KG1 (cell line): ENCODE results near the gene STARD3.

Source experiments
- DNase-seq: peaks from one replicate; lab custom pipeline; 2025; lab: John Stamatoyannopoulos, UW

Gene STARD3

GRCh38 chr17:39621523-39622379 is 15.2 kb upstream of the STARD3 start:
- peak; percentile 80 for DNase-seq

- no peak for DNase-seq
These were observed 14.5 kb upstream of the STARD3 start for GRCh38 chr17:39622380-39623006.

- DNase-seq, result peak; percentile 52
These were observed 13.5 kb upstream of the STARD3 start for GRCh38 chr17:39623356-39623950.

- no peak for DNase-seq
These were observed 12.6 kb upstream of the STARD3 start for GRCh38 chr17:39624313-39624712.

- DNase-seq, result no peak
These were observed 11.7 kb upstream of the STARD3 start for GRCh38 chr17:39625198-39625785.

GRCh38 chr17:39626171-39627046 is 10.5 kb upstream of the STARD3 start, which contains the start of gene PPP1R1B:
Gene PPP1R1B (plus strand): TSS chr17:39626952. CDS start chr17:39627393, 441 bp downstream.
- DNase-seq, result no peak

- no peak for DNase-seq
These were observed 9.8 kb upstream of the STARD3 start for GRCh38 chr17:39627047-39627711.

GRCh38 chr17:39627712-39628516 is 9.0 kb upstream of the STARD3 start:
- no peak for DNase-seq

GRCh38 chr17:39628655-39629493 is 8.1 kb upstream of the STARD3 start:
- no peak for DNase-seq

GRCh38 chr17:39629494-39629880 is 7.5 kb upstream of the STARD3 start:
- no peak for DNase-seq

- no peak for DNase-seq
These were observed 7.0 kb upstream of the STARD3 start for GRCh38 chr17:39629898-39630297.

GRCh38 chr17:39631403-39631802 is 5.5 kb upstream of the STARD3 start:
- DNase-seq, result no peak

GRCh38 chr17:39632153-39632941 is 4.6 kb upstream of the STARD3 start:
- no peak for DNase-seq

- no peak for DNase-seq
These were observed 3.3 kb upstream of the STARD3 start for GRCh38 chr17:39633570-39634183.

GRCh38 chr17:39634384-39634871 is 2.5 kb upstream of the STARD3 start:
- no peak for DNase-seq

- DNase-seq, result no peak
These were observed 1.2 kb upstream of the STARD3 start for GRCh38 chr17:39635614-39636176.

- no peak for DNase-seq
These were observed 387 bp upstream of the STARD3 start for GRCh38 chr17:39636587-39636926.

- DNase-seq, result no peak
These were observed 1.4 kb downstream of the STARD3 start for GRCh38 chr17:39638317-39638716.
